GM12875 (cell line): Measurements from ENCODE around the gene RER1.

Experiments used
- H3K4me3 ChIP-seq: one replicate; pipeline ENCODE4 v1.5.1; 2011; ENCODE audit warnings: low read depth, low read length, control low read depth
- TF ChIP-seq, protein P1 (sequence below): IDR thresholded peaks from 2 replicates; pipeline ENCODE4 v1.5.1; 2011; ENCODE audit warnings: low read depth, mild to moderate bottlenecking, control low read depth, inconsistent platforms, low read length, moderate library complexity, borderline replicate concordance; ENCODE audit not compliant: insufficient read depth

RER1 gene

DNA sequence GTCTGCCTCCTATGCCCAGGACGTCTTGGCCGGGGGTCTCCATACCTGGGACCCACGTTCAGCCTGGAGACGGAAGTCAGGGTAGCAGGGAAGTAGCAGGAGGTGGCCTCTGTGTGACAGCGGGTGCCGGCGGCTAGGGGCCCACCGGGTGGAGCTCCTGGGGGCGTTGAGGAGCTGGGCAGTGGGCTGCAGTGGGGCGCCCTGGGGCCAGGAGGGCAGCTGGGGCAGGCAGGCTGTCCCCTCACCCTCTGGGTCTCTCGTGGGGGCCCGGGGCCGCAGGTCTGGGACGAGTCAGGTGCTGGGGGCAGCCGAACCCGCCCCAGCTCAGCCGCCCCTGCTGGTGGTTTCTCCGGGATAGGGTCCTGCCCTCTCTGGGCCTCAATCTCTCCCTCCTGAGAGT, 35.4 kb downstream of the RER1 start:
- TF ChIP-seq, protein P1, sequence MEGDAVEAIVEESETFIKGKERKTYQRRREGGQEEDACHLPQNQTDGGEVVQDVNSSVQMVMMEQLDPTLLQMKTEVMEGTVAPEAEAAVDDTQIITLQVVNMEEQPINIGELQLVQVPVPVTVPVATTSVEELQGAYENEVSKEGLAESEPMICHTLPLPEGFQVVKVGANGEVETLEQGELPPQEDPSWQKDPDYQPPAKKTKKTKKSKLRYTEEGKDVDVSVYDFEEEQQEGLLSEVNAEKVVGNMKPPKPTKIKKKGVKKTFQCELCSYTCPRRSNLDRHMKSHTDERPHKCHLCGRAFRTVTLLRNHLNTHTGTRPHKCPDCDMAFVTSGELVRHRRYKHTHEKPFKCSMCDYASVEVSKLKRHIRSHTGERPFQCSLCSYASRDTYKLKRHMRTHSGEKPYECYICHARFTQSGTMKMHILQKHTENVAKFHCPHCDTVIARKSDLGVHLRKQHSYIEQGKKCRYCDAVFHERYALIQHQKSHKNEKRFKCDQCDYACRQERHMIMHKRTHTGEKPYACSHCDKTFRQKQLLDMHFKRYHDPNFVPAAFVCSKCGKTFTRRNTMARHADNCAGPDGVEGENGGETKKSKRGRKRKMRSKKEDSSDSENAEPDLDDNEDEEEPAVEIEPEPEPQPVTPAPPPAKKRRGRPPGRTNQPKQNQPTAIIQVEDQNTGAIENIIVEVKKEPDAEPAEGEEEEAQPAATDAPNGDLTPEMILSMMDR, result no peak
- H3K4me3 ChIP-seq, result no peak overlapping the region

DNA sequence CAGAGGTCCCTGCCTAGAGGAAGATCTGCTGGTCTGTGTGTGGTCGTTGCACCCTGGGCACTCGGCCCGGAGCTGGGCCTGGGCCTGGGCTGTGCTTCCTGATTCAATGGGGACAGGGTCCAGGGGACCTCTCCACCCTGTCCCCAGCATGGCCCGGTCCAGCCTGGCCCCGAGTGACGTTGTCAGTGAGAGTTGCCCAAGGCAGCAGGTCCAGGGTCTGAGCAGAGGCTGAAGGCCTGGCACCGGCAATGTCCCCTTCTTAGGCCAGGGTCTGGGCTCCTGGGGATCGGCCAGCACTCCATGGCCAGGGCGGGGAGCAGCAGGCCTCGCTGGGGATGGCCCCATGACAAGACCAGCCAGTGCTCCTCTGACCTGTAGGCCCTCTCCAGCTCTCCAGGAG, 36.3 kb downstream of the RER1 start:
- TF ChIP-seq, protein P1, result no peak
- H3K4me3 ChIP-seq, result no peak overlapping the region

DNA sequence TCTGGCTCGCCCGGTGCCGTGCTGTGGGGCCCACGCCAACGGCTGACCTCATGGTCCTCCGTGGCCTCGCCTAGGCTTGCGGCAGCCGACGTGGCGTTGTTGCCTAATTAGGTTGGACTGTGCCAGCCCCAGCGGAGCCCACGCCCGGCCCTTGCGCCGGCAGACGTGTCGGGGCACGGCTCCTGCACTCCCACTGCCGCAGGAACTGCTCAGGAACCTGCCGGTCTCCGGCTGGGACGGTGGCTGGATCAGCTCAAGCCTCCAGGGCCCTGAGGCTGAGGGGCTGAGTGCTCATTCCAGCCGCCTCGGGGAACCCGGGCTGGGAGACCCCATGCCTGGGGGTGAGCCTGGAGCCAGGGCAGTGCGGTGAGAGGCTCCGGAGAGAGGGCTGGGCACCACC, 36.8 kb downstream of the RER1 start:
- H3K4me3 ChIP-seq, result no peak overlapping the region
- TF ChIP-seq, protein P1, result no peak

DNA sequence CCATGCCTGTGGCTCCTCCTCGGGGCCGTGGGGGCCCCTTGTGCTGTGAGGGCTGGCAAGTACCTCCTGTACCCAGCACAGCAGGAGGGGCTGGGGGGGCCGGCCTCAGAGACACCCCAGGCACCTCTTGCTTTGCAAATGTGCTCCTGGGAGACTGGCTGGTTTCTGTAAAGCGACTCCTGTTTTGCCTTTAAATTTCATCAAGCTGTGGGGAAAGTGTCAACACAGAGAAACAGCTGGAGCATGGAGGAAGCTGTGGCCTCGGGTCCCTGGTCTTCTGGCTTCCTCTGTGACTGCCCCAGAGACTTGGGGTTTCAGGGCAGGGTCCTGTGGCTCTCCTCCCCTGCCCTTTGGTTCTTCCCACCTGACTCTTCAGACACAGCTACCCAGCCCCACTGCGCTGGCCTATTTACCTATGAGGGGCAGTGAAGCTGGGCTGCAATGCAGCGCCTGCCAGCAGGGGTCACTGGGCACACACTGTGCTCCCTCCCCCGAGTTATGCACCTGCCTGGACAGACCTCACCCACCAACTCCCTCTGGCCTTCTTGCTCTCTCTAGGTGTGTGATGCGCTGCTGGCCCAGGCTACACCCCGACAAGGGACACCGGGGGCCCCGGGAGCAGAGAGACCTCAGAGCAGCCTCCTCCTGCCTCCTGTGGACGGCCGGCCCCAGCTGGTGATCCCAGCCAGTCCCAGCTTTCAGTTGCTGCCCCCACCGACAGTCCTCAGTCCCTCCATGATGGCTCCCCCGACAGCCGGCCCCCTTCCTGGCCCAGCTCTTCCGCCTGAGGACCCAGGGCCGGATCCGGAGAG, 38.3 kb downstream of the RER1 start:
- TF ChIP-seq, protein P1, result peak; percentile 80
- H3K4me3 ChIP-seq, result no peak overlapping the region

DNA sequence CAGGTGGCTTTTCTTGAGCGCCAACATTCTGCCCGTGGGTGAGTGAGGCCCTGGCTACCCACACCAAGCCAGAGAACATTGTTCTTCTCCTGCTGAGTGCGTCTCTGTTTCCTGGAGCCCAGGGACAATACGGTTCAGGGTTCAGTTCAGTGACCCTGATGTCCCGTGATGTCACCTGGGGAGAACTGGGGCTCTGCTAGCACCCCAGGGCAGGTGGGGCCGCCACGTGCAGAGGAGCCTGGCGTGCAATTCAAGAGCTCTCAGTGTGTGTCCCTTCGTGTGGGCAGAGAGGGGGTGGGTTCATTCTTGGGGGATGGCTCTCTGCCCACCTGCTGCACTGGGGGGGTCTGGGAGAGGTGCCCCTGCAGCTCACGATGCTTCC, 38.9 kb downstream of the RER1 start:
- no peak overlapping the region for H3K4me3 ChIP-seq
- TF ChIP-seq, protein P1, result no peak

DNA sequence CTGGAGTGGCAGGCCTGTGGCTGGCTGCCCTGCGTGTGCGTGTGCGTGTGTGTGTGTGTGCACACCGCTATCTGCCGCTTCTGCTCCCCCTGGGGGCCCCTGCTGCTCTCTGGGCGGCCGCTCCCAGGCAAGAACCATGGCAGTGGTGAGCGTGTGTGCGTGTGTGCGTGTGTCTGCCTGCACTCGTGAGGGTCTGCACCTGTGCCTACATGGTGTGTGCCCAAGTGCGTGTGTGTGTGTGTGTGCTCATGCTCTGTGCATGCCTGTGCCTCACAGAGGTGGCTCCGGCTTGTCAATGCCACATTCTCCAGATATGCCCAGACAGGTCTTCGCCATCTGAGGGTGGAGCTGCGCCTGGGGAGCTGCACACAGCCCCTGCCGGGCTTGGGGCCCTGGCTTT, 39.5 kb downstream of the RER1 start:
- no peak overlapping the region for H3K4me3 ChIP-seq
- TF ChIP-seq, protein P1, result no peak

DNA sequence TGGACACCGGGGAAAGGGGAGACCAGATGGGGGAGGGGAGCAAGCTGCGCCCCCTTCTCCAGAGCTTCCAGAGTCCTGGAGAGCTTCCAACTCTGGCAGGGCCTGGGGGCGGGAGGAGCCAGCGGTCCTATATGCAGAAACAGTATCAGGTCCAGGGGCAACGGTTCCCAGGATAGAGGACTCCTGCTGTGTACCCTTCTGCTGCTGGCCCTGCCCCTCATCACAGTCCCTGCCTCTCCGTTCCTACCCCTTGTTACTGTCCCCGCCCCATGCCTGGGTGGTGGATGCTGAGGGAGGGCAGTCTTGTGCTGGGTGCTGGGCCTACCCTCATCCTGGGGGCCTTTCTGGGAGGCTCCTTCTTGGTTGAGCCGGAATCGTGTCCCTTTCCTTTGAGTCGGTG, 39.9 kb downstream of the RER1 start:
- no peak overlapping the region for H3K4me3 ChIP-seq
- TF ChIP-seq, protein P1, result no peak
